Esophagus (tissue), 2 donors: ENCODE data around the gene ANLN. TPM values are rescaled to one million over a fixed set of nuclear protein-coding genes. Genes with fewer than 3 reads are reported as not detected.
A peak's percentile ranks its signal among the peaks of the same experiment; 100 is the strongest.

Source experiments
- H3K27ac ChIP-seq, 2 donors: one replicate each; pipeline ENCODE4 v1.5.1; 2013; ENCODE audit warnings: low read depth in 2 of 2, mild to moderate bottlenecking in 2 of 2, inconsistent platforms in 1 of 2, low read length in 1 of 2, moderate library complexity in 1 of 2
- H3K27me3 ChIP-seq, 2 donors: one replicate each; pipeline ENCODE4 v1.6.1; 2013; ENCODE audit warnings: low read length in 2 of 2, control low read depth in 1 of 2, mild to moderate bottlenecking in 1 of 2; ENCODE audit not compliant: insufficient read depth in 2 of 2, control insufficient read depth in 1 of 2
- H3K36me3 ChIP-seq, 2 donors: one replicate each; pipeline ENCODE4 v1.6.1; 2013; ENCODE audit warnings: low read length in 1 of 2; ENCODE audit not compliant: control insufficient read depth in 2 of 2, insufficient read depth in 2 of 2
- H3K4me1 ChIP-seq, 2 donors: one replicate each; pipeline ENCODE4 v1.6.1; 2013; ENCODE audit warnings: low read length in 1 of 2; ENCODE audit not compliant: control insufficient read depth in 2 of 2, insufficient read depth in 2 of 2
- H3K4me3 ChIP-seq, 2 donors: one replicate each; pipeline ENCODE4 v1.5.1; 2013; ENCODE audit warnings: low read length in 2 of 2, mild to moderate bottlenecking in 2 of 2, low read depth in 1 of 2, moderate library complexity in 1 of 2
- H3K9me3 ChIP-seq, 2 donors: one replicate each; pipeline ENCODE4 v1.6.1; 2013; ENCODE audit warnings: mild to moderate bottlenecking in 2 of 2, low read depth in 1 of 2, low read length in 1 of 2, moderate library complexity in 1 of 2; ENCODE audit not compliant: control insufficient read depth in 2 of 2, insufficient read depth in 1 of 2
- WGBS, 2 donors: extraction: QIAGEN DNeasy Blood & Tissue Kit; methylation state at CpG; one replicate each; pipeline ENCODE4 v1.1.7; 2013; 5-methylcytosine and 5-hydroxymethylcytosine counted together
- polyA plus RNA-seq, 2 donors: library from polyadenylated mRNA; stranded (reverse); fragments of 200-250 nt; gene quantifications; one replicate each; pipeline ENCODE4 v1.2.3, GENCODE V29; 2013
- donor health status: healthy with polysubstance abuse.
- donor health status: Bipolar disorder and iron deficiency.

ANLN gene, protein sequence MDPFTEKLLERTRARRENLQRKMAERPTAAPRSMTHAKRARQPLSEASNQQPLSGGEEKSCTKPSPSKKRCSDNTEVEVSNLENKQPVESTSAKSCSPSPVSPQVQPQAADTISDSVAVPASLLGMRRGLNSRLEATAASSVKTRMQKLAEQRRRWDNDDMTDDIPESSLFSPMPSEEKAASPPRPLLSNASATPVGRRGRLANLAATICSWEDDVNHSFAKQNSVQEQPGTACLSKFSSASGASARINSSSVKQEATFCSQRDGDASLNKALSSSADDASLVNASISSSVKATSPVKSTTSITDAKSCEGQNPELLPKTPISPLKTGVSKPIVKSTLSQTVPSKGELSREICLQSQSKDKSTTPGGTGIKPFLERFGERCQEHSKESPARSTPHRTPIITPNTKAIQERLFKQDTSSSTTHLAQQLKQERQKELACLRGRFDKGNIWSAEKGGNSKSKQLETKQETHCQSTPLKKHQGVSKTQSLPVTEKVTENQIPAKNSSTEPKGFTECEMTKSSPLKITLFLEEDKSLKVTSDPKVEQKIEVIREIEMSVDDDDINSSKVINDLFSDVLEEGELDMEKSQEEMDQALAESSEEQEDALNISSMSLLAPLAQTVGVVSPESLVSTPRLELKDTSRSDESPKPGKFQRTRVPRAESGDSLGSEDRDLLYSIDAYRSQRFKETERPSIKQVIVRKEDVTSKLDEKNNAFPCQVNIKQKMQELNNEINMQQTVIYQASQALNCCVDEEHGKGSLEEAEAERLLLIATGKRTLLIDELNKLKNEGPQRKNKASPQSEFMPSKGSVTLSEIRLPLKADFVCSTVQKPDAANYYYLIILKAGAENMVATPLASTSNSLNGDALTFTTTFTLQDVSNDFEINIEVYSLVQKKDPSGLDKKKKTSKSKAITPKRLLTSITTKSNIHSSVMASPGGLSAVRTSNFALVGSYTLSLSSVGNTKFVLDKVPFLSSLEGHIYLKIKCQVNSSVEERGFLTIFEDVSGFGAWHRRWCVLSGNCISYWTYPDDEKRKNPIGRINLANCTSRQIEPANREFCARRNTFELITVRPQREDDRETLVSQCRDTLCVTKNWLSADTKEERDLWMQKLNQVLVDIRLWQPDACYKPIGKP
- 10 to 100 TPM; 11.2 to 16.0 TPM for polyA plus RNA-seq

- 3 to 4% methylated on average over 64 to 68 of the region's 68 CpGs for WGBS, 2 donors
- Histone ChIP-seq H3K4me3 (peak within 1 kb of the TSS; percentile 70 to 85), H3K4me1 (peaks cover 0 to 2% of the 10 kb centered on the region in 2 donors), H3K36me3 (no peaks in the 10 kb centered on the region), H3K9me3 (no peaks in the 10 kb centered on the region), H3K27me3 (no peaks in the 10 kb centered on the region), H3K27ac (peak within 1 kb of the TSS; percentile 75 to 92)
These were observed at the start of gene ANLN for GRCh38 chr7:36389371-36390198. ANLN (plus strand) TSS chr7:36389862; CDS start chr7:36390027, 165 bp downstream.

GRCh38 chr7:36343548-36343947, 46.1 kb upstream of the ANLN start:
- Histone ChIP-seq H3K4me3 (no peak overlapping the region), H3K27ac (no peak overlapping the region), H3K4me1 (no peaks in the 10 kb centered on the region), H3K36me3 (no peaks in the 10 kb centered on the region), H3K9me3 (no peaks in the 10 kb centered on the region), H3K27me3 (no peaks in the 10 kb centered on the region)
- 86 to 96% methylated on average over 1 of the region's 1 CpG for WGBS, 2 donors

GRCh38 chr7:36344622-36345021, 45.0 kb upstream of the ANLN start:
- no peak overlapping the region for H3K4me3 ChIP-seq
- H3K27me3 ChIP-seq, result no peaks in the 10 kb centered on the region
- no peaks in the 10 kb centered on the region for H3K36me3 ChIP-seq
- WGBS, 2 donors, result 87 to 93% methylated on average over 2 of the region's 2 CpGs
- no peaks in the 10 kb centered on the region for H3K9me3 ChIP-seq
- H3K4me1 ChIP-seq, result no peaks in the 10 kb centered on the region
- no peak overlapping the region for H3K27ac ChIP-seq

DNA sequence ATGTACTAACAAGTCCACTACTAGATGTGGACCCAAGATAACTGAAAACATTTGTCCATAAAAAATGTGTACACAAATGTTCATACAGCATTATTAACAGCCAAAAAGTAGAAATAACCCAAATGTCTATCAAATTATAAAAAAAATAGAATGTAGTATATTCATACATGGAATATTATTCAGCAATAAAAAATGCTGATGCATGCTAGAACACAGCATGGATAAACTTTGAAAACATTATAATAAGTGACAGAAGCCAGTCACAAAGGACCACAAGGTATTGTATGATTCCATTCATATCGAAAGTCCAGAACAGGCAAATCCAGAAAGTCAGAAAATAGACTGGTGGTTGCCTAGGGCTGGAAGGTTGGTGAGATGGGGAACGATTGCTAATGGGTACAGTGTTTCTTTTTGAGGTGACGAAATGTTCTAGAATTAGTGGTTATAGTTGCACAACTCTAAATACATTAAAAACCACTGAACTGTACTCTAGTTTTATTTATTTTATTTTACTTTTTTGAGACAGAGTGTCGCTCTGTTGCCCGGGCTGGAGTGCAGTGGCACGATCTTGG, 43.3 kb upstream of the ANLN start:
- Histone ChIP-seq H3K4me3 (no peak overlapping the region), H3K36me3 (no peaks in the 10 kb centered on the region), H3K9me3 (no peaks in the 10 kb centered on the region), H3K4me1 (no peaks in the 10 kb centered on the region), H3K27ac (no peak overlapping the region), H3K27me3 (no peaks in the 10 kb centered on the region)
- 80 to 90% methylated on average over 6 of the region's 6 CpGs for WGBS, 2 donors

GRCh38 chr7:36348256-36348655, 41.4 kb upstream of the ANLN start:
- Histone ChIP-seq H3K9me3 (no peaks in the 10 kb centered on the region), H3K4me1 (no peaks in the 10 kb centered on the region), H3K27me3 (no peaks in the 10 kb centered on the region), H3K36me3 (no peaks in the 10 kb centered on the region), H3K27ac (no peak overlapping the region), H3K4me3 (no peak overlapping the region)

GRCh38 chr7:36348771-36349170, 40.9 kb upstream of the ANLN start:
- H3K27ac ChIP-seq, result no peak overlapping the region
- H3K27me3 ChIP-seq, result no peaks in the 10 kb centered on the region
- 96 to 97% methylated on average over 3 of the region's 3 CpGs for WGBS, 2 donors
- H3K9me3 ChIP-seq, result no peaks in the 10 kb centered on the region
- H3K36me3 ChIP-seq, result no peaks in the 10 kb centered on the region
- no peaks in the 10 kb centered on the region for H3K4me1 ChIP-seq
- H3K4me3 ChIP-seq, result no peak overlapping the region

DNA sequence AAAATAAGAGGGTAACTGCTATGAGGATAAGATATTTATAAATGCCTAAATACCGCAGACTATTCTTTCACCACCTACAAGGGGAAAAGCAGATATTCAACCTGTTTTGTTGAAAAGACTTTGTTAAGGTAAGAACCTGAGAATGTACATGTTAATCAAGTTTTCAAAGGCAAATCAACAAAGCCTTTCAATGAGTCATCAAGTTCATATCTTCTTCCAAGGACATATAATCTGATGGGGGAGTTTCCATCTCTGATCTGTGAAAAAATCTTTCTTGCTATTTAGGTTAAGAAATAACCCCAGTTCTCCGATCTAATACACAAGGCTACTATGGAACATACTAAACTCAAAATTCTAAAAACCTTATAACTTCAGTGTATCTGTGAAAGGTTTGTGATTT, 40.0 kb upstream of the ANLN start:
- no peak overlapping the region for H3K4me3 ChIP-seq
- no peaks in the 10 kb centered on the region for H3K27me3 ChIP-seq
- H3K27ac ChIP-seq, result no peak overlapping the region
- H3K4me1 ChIP-seq, result no peaks in the 10 kb centered on the region
- WGBS, 2 donors, result 48 to 65% methylated on average over 2 of the region's 2 CpGs
- no peaks in the 10 kb centered on the region for H3K36me3 ChIP-seq
- H3K9me3 ChIP-seq, result no peaks in the 10 kb centered on the region

GRCh38 chr7:36355490-36355889, 34.2 kb upstream of the ANLN start:
- no peaks in the 10 kb centered on the region for H3K27me3 ChIP-seq
- H3K4me3 ChIP-seq, result no peak overlapping the region
- no peak overlapping the region for H3K27ac ChIP-seq
- no peaks in the 10 kb centered on the region for H3K9me3 ChIP-seq
- no peaks in the 10 kb centered on the region for H3K4me1 ChIP-seq
- 61 to 73% methylated on average over 3 of the region's 3 CpGs for WGBS, 2 donors
- H3K36me3 ChIP-seq, result no peaks in the 10 kb centered on the region

DNA sequence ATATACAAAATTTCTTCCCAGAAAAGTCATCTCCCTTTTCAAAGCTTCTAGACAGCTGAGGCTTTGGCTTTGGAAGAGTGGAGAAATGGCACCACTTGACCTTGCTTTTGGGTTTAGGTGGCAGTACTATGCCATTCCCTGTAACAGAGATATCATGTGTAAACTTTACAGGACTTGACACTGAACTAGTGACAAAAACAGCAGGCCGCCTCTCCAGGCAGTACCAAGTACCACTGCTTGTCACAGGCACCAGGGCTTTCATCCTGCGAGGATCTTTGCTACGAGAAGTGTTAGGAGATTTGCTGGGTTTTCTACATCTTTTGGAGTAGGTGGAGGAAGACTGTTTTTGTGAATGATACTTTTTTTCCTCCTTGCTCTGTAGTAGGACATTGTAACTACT, 32.6 kb upstream of the ANLN start:
- Histone ChIP-seq H3K4me3 (no peak overlapping the region), H3K36me3 (no peaks in the 10 kb centered on the region), H3K27me3 (no peaks in the 10 kb centered on the region), H3K27ac (no peak overlapping the region), H3K4me1 (no peaks in the 10 kb centered on the region), H3K9me3 (no peaks in the 10 kb centered on the region)
- WGBS, 2 donors, result 83 to 95% methylated on average over 3 of the region's 3 CpGs
